Measurements from ENCODE around the gene LRRC4C.

The LRRC4C gene

DNA sequence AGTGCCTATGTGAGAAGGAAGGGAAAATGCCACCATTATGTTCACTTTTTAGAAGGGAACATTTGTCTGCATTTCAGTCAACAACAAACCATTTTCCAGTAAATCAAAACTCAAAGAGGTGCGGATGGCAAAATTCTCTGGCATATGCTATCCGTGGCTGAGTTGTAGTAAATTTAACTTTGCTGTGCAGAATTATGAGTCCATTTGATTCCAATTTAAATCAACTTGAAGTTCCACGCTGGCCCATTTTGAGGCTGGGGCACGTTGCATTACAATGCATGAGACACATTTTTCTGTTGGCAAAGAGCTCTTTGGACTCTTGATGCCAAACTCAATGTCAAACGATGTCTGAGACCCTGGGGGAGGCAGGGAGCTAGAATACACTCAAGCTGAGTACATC, 211.8 kb downstream of the LRRC4C start:
- no peak for DNase-seq

GRCh38 chr11:41246399-41246745, 213.1 kb downstream of the LRRC4C start:
- no peak for DNase-seq

DNA sequence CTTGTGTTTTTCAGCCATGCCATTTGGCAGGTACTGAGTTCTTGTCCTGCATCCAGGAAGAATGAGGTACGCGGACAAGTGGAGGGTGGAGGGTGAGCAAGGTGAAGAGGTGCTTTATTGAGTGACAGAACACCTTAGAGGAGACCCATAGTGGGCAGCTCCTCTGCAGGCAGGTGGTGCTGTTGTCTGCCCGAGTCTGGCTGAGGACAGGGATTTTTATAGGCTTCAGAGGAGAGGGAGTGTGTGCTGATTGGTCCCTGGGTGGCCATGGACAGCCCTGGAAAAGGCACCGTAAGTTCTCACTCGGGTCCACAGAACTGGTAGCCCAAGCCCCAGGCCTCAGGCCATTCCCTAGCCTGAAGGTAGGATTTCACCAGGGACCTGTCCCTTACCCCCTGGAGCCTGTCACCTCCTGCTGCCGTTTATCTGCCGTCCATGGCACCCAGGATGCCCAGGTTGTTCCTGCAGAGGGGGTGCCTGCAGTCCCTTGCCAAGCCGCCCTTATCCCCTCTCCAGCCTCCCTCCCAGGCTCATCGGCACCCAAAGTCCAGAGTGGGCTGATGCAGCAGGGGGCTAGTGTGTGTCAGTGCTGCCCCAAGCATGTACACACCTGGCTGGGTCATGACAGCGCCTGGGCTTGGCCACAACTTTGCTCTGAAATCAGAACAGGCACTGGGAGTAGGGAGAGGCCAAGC, 213.6 kb downstream of the LRRC4C start:
- no peak for DNase-seq

- DNase-seq: no peak
Observed at GRCh38 chr11:41245184-41245583, 214.3 kb downstream of the LRRC4C start.

DNA sequence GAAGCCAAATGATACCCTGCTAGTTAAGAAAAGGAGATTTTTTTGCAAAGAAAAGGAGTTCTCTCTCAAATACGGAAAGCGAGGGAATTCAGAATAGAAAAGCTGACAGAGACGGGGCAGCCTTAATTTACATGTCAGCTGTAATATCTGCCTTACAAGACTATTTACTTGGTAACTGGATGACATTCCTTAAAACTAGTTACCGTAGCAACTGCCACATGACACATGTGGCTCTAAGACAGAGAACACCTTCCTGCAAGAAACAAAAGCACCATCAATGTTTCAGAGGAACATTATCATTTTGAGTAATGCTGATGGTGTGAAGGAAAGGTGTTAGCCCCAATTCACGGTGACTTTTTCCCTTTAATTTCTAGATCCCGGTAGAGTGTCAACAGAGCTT, 222.1 kb downstream of the LRRC4C start:
- DNase-seq: no peak

GRCh38 chr11:41235668-41236067, 223.8 kb downstream of the LRRC4C start:
- DNase-seq: no peak

DNA sequence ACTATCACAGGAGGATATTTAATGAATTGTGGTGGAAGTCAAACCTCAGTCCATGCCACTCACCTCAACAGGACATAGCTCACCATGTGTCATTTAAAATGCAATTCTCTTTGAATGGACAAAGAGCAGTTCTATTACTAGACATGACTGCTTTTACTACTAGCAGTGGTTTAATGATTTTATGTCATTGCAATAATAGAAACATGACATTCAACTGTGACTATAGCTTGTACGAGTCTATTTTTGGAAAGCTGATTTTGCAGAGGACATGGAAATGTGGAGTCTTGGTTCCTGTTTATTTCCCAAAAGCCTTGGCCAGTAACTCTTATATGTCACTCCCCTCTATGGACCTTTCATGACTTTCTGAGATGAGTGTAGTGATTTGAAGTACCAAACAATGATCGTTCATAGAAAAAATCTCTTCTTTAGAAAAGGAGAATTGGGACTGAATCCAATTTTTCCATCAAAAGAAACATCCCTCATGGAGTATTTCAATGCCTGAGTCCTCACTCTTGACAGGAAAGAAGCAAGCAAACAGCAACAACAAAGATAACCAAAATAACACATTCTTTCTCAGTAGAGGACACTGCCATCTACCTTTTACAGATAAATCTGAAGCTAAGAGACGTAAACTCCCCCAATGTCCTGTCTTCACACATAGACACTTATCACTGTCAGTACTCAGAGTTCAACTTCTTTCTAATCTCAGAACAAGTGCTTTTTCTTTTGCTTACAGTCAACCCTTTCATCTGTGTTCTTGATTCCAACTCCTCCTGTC, 233.4 kb downstream of the LRRC4C start:
- DNase-seq: no peak

GRCh38 chr11:41222236-41222635, 237.2 kb downstream of the LRRC4C start:
- DNase-seq: no peak

GRCh38 chr11:41206388-41206787, 253.1 kb downstream of the LRRC4C start:
- DNase-seq: no peak

GRCh38 chr11:41201156-41201555, 258.3 kb downstream of the LRRC4C start:
- no peak for DNase-seq

DNA sequence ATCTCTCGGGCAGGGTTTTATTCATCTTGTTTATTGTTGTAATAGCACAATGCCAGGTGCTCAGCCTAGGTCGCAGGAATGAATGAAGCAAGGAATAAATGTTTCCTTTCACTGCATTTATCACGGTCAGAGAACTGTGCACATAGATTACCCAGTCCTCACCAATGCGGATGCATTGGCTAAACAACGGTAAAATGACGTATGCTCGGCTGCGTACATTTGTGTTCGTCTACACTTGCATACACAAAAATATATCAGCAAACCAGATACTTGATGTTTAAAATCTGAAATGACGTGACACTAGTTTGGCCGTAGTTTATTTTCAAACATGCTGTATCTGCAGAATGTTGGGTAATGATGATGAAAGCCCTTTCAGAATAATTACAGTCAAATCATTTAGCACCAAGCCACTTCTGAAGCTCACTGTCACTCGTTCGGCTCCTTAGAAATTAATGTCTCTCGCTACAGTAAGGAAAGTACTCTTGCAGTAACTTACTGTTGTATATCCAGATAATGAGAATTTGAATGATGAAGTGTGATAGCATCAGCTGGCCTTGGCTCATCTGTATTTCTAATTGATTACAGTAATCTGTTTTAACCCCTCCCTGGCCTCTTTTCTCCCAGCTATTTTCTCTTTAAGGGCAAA, 268.9 kb downstream of the LRRC4C start:
- DNase-seq: no peak

- DNase-seq: no peak
Observed at GRCh38 chr11:41189701-41190436, 269.6 kb downstream of the LRRC4C start.

DNA sequence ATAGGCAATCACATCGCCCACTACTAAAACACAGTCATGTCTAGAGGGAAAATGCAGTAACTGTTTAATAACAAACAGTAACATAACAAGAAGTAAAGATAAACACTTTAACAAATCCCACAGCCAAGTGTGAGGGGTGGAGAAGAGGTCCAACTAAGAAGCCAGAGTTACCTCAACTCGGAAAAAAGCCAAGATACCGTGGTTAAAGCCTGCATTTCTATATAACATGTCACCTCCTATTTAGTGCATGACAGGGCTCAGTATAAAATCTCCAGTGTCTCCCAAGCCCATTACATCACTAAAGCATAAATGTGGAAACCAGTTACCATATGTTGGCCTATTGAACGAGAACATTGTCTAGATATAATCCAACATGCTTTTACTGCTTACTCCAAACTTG, 281.7 kb downstream of the LRRC4C start:
- DNase-seq: no peak

- no peak for DNase-seq
Observed at GRCh38 chr11:41175304-41175972, 284.0 kb downstream of the LRRC4C start.

DNA sequence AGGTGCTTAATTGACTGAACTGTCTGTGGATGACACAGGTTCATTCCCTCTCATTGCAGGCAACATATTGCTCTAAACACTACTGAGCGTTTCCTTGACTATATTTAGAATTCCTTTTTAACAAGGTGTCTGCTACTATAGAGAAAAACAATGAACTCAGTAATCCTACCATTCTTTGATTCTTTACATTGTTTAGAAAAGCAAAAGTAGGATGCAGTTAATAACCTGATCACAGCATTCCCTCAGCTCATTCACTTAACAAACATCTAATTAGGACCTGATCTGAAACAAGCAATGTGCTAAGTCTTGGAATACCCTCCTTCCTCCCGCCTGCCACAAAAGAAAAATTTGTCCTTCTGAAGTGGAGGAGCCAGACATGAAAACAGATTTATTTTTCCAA, 313.1 kb downstream of the LRRC4C start:
- DNase-seq: no peak

DNA sequence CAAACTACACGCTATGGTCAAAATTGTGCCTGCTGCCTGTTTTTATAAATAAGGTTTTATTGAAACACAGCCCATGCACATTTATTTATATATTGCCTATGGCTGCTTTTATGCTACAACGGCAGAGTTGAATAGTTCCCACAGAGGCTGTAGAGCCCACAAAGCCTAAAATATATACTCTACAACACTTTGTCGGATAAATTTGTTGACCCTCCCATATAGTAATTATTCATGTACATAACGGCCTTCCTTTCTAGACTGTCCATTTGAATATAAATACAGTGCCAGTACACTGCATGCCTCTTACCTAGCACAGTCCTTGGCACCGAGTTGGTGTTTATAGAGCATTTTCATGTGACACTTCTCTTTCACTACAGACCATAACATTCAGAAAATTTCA, 314.0 kb downstream of the LRRC4C start:
- no peak for DNase-seq

GRCh38 chr11:41134971-41135370, 324.5 kb downstream of the LRRC4C start:
- no peak for DNase-seq

DNA sequence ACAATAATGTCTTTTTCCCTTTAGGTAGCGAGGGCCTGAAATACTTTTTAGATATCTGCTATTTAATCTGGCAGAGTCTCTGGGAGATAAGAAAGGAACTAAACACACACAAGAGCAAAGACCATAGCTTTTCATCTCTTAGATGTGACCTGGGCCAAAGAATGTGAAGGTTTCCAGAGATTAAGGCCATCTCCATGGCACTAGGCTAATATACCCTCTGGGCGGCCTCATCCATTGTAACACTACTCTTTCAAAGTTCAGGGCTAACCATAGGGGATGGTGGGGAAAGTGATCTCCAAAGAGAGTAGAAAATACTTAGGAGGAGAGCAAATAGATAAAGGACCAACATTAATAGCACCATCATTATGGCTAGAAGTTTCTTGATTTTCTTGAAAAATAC, 326.4 kb downstream of the LRRC4C start:
- DNase-seq: no peak

GRCh38 chr11:41121600-41121999, 337.9 kb downstream of the LRRC4C start:
- DNase-seq: no peak

- DNase-seq: no peak
Observed at GRCh38 chr11:41119484-41119883, 340.0 kb downstream of the LRRC4C start.

DNA sequence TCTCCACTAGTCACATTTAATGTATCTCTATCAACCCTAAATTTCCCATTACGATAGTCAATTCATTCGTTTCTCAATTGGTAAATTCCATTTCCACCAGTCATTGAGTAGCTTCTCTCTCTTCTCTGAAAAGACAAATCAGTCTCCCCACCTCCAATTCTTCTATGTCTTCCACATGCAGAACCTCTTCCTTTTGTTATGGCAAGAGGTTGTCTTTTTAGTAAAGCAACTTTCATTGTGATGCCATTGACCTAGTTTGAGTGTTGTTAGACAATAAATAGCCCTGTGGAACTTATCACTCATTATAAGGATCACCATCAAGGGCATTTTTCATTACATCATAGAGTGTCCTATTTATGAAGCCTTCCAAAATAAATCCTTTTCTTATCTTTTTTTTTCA, 340.9 kb downstream of the LRRC4C start:
- no peak for DNase-seq

DNA sequence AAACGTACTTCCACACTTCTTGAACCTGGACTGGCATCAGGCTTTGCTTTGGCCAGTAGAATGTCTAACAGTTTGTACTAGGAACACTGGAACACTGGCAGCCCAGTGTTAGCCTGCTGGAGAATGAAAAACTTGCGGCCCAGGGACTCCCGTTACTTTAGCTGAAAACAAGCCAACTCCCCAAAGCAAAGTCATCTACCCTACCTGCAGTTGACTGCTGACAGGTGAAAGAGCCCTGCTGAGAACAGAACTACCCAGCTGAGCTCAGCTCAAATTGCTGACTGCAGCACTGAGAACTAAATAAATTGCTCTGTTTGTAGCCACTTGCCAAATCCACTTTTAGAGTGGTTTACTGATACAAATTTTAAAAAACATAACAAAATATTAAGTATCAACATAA, 342.5 kb downstream of the LRRC4C start:
- DNase-seq: no peak

DNA sequence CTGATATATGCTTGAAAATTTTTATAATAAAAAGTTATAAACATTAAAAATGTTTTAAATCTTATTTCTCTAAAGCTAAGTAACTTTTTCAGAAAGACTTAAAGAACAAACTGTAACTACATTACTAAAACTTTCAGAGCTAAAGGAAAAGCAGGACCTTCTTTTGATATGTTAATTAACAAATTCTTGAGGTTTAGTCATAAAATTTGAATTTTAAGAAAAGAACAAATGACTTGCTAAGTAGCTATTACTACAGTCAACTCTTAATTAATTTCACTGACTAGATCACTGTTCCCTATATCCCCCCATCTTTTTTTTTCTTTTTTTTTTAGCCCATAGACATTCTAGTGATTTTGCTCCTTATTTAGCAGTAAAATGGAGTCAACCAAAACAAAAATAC, 344.4 kb downstream of the LRRC4C start:
- DNase-seq: no peak
